ENCODE results near the gene PARP1. TPM values are rescaled to one million over a fixed set of nuclear protein-coding genes. Genes with fewer than 3 reads are reported as not detected.
"Not testable (repeated sequence)": the region's sequence is repeated elsewhere in the genome, so short reads cannot be mapped to it uniquely, and the experiment has no call there.

PARP1 gene
- total RNA-seq, 8 experiments from 2014 or later = 51.4 to 243 (median 118) TPM

- in situ Hi-C loops (cut with MboI; ENCODE audit: low pct_unique_long_range_greater_than_20kb in 2 of 9, low sequenced_read_pairs in 9 of 9, unreplicated experiment in 9 of 9); H3K4me3 ChIP-seq; ATAC-seq (replicated peaks in 6 of 8); H3K27ac ChIP-seq: not testable (repeated sequence)
- H3K4me1 ChIP-seq (replicated peaks in 1 of 2) = peaks cover 31 to 36% of the 10 kb centered on the region in 2 donors
- no CpG with 5 or more reads among the region's 23 CpGs for WGBS, 10 experiments
These were observed 18.5 kb upstream of the PARP1 start for GRCh38 chr1:226426395-226426794.

GRCh38 chr1:226425431-226426031 lies 17.6 kb upstream of the PARP1 start:
- WGBS, 10 experiments = 10 to 100% (median 70%) methylated on average over 2 to 21 of the region's 24 CpGs; no CpG with 5 or more reads in 1 of the 10 experiments
- in situ Hi-C loops (cut with MboI; ENCODE audit: low pct_unique_long_range_greater_than_20kb in 2 of 9, low sequenced_read_pairs in 9 of 9, unreplicated experiment in 9 of 9) = no loop called here
- peak in 4 of 8 experiments; percentile 15 to 38 (median 32) for ATAC-seq (replicated peaks in 6 of 8)
- H3K4me1 ChIP-seq (replicated peaks in 1 of 2) = peaks cover 31 to 36% of the 10 kb centered on the region in 2 donors
- H3K27ac ChIP-seq = no peak overlapping the region
- H3K4me3 ChIP-seq = no peak overlapping the region

GRCh38 chr1:226425004-226425378 lies 17.1 kb upstream of the PARP1 start:
- no peak for ATAC-seq (replicated peaks in 6 of 8)
- Histone ChIP-seq H3K27ac (peak overlapping the region in 1 of 2 donors; percentile 29), H3K4me3 (peak overlapping the region in 3 of 5 donors; percentile 10 to 20 (median 15)), H3K4me1 (replicated peaks in 1 of 2) (peaks cover 31 to 36% of the 10 kb centered on the region in 2 donors)
- in situ Hi-C loops (cut with MboI; ENCODE audit: low pct_unique_long_range_greater_than_20kb in 2 of 9, low sequenced_read_pairs in 9 of 9, unreplicated experiment in 9 of 9) = no loop called here
- 8 to 100% (median 79%) methylated on average over 1 to 2 of the region's 2 CpGs; no CpG with 5 or more reads in 3 of the 10 experiments for WGBS, 10 experiments

GRCh38 chr1:226424221-226425003 lies 16.5 kb upstream of the PARP1 start:
- H3K4me1 ChIP-seq (replicated peaks in 1 of 2) = peaks cover 33 to 36% of the 10 kb centered on the region in 2 donors
- in situ Hi-C loops (cut with MboI; ENCODE audit: low pct_unique_long_range_greater_than_20kb in 2 of 9, low sequenced_read_pairs in 9 of 9, unreplicated experiment in 9 of 9) = loop anchor here in 1 of 9 experiments (25.0 kb wide), 1 partner anchor 413 kb away; no protein-coding TSS in a partner anchor
- 20 to 100% (median 44%) methylated on average over 1 to 8 of the region's 8 CpGs for WGBS, 10 experiments
- H3K4me3 ChIP-seq = peak overlapping the region in 3 of 5 donors; percentile 10 to 20 (median 15)
- peak; percentile 56 to 98 (median 74) for ATAC-seq (replicated peaks in 6 of 8)
- H3K27ac ChIP-seq = peak overlapping the region in 1 of 2 donors; percentile 29

GRCh38 chr1:226422478-226422877 lies 14.6 kb upstream of the PARP1 start:
- in situ Hi-C loops (cut with MboI; ENCODE audit: low pct_unique_long_range_greater_than_20kb in 2 of 9, low sequenced_read_pairs in 9 of 9, unreplicated experiment in 9 of 9) = loop anchor here in 1 of 9 experiments (25.0 kb wide), 1 partner anchor 415 kb away; no protein-coding TSS in a partner anchor
- peaks cover 17 to 18% of the 10 kb centered on the region in 2 donors for H3K4me1 ChIP-seq (replicated peaks in 1 of 2)
- 83 to 100% (median 94%) methylated on average over 1 to 6 of the region's 6 CpGs; no CpG with 5 or more reads in 3 of the 10 experiments for WGBS, 10 experiments
- no peak for ATAC-seq (replicated peaks in 6 of 8)
- no peak overlapping the region for H3K27ac ChIP-seq
- H3K4me3 ChIP-seq = no peak overlapping the region

- in situ Hi-C loops (cut with MboI; ENCODE audit: low pct_unique_long_range_greater_than_20kb in 2 of 9, low sequenced_read_pairs in 9 of 9, unreplicated experiment in 9 of 9) = loop anchor here in 1 of 9 experiments (25.0 kb wide), 1 partner anchor 416 kb away; no protein-coding TSS in a partner anchor
- Histone ChIP-seq H3K4me3 (no peak overlapping the region), H3K27ac (no peak overlapping the region), H3K4me1 (replicated peaks in 1 of 2) (peaks cover 15 to 17% of the 10 kb centered on the region in 2 donors)
- no peak for ATAC-seq (replicated peaks in 6 of 8)
- WGBS, 10 experiments = 33 to 100% (median 86%) methylated on average over 1 to 3 of the region's 3 CpGs; no CpG with 5 or more reads in 2 of the 10 experiments
These were observed 13.0 kb upstream of the PARP1 start for GRCh38 chr1:226420897-226421296.

- Histone ChIP-seq H3K4me1 (replicated peaks in 1 of 2) (peaks cover 14% of the 10 kb centered on the region in 2 donors), H3K27ac (no peak overlapping the region), H3K4me3 (no peak overlapping the region)
- ATAC-seq (replicated peaks in 6 of 8) = no peak
- in situ Hi-C loops (cut with MboI; ENCODE audit: low pct_unique_long_range_greater_than_20kb in 2 of 9, low sequenced_read_pairs in 9 of 9, unreplicated experiment in 9 of 9) = loop anchor here in 1 of 9 experiments (25.0 kb wide), 1 partner anchor 417 kb away; no protein-coding TSS in a partner anchor
- WGBS, 10 experiments = 0 to 95% (median 82%) methylated on average over 1 to 5 of the region's 5 CpGs; no CpG with 5 or more reads in 2 of the 10 experiments
These were observed 12.4 kb upstream of the PARP1 start for GRCh38 chr1:226420328-226420727.

GRCh38 chr1:226419284-226420029 lies 11.6 kb upstream of the PARP1 start:
- no peak for ATAC-seq (replicated peaks in 6 of 8)
- Histone ChIP-seq H3K4me1 (replicated peaks in 1 of 2) (peaks cover 6 to 7% of the 10 kb centered on the region in 2 donors), H3K4me3 (no peak overlapping the region), H3K27ac (no peak overlapping the region)
- in situ Hi-C loops (cut with MboI; ENCODE audit: low pct_unique_long_range_greater_than_20kb in 2 of 9, low sequenced_read_pairs in 9 of 9, unreplicated experiment in 9 of 9) = loop anchor here in 1 of 9 experiments (25.0 kb wide), 1 partner anchor 418 kb away; no protein-coding TSS in a partner anchor
- 8 to 82% (median 71%) methylated on average over 1 to 11 of the region's 11 CpGs for WGBS, 10 experiments

- no peak overlapping the region for H3K27ac ChIP-seq
These were observed 10.1 kb upstream of the PARP1 start for GRCh38 chr1:226417830-226418546.

GRCh38 chr1:226417350-226417749 lies 9.5 kb upstream of the PARP1 start:
- no peak for ATAC-seq (replicated peaks in 6 of 8)
- Histone ChIP-seq H3K4me3 (no peak overlapping the region), H3K4me1 (replicated peaks in 1 of 2) (peaks cover 0 to 2% of the 10 kb centered on the region in 2 donors), H3K27ac (no peak overlapping the region)
- in situ Hi-C loops (cut with MboI; ENCODE audit: low pct_unique_long_range_greater_than_20kb in 2 of 9, low sequenced_read_pairs in 9 of 9, unreplicated experiment in 9 of 9) = loop anchor here in 1 of 9 experiments (25.0 kb wide), 1 partner anchor 420 kb away; no protein-coding TSS in a partner anchor
- 32 to 95% (median 92%) methylated on average over 2 to 6 of the region's 6 CpGs; no CpG with 5 or more reads in 3 of the 10 experiments for WGBS, 10 experiments

More at GRCh38 chr1:226417830-226418546, 10.1 kb upstream of the PARP1 start:
- Histone ChIP-seq H3K4me3 (no peak overlapping the region), H3K4me1 (replicated peaks in 1 of 2) (peaks cover 0 to 2% of the 10 kb centered on the region in 2 donors)
- ATAC-seq (replicated peaks in 6 of 8) = no peak
- WGBS, 10 experiments = 10 to 83% (median 69%) methylated on average over 1 to 4 of the region's 4 CpGs
- in situ Hi-C loops (cut with MboI; ENCODE audit: low pct_unique_long_range_greater_than_20kb in 2 of 9, low sequenced_read_pairs in 9 of 9, unreplicated experiment in 9 of 9) = loop anchor here in 1 of 9 experiments (25.0 kb wide), 1 partner anchor 419 kb away; no protein-coding TSS in a partner anchor

- Histone ChIP-seq H3K27ac (no peak overlapping the region), H3K4me3 (no peak overlapping the region), H3K4me1 (replicated peaks in 1 of 2) (no peaks in the 10 kb centered on the region)
- ATAC-seq (replicated peaks in 6 of 8) = no peak
- in situ Hi-C loops (cut with MboI; ENCODE audit: low pct_unique_long_range_greater_than_20kb in 2 of 9, low sequenced_read_pairs in 9 of 9, unreplicated experiment in 9 of 9) = loop anchor here in 1 of 9 experiments (25.0 kb wide), 1 partner anchor 423 kb away; no protein-coding TSS in a partner anchor
- WGBS, 10 experiments = 40 to 93% (median 88%) methylated on average over 1 to 11 of the region's 11 CpGs; no CpG with 5 or more reads in 3 of the 10 experiments
These were observed 6.3 kb upstream of the PARP1 start for GRCh38 chr1:226414098-226414698.

Measured in motor neuron (in vitro differentiated cells).